K562 (cell line): Measurements from ENCODE around the gene KRTAP5-4.

Experiments
- BRD4 ChIP-seq: fragments of 200-600 bp; sonication (generic); IDR thresholded peaks from 2 replicates; pipeline ENCODE4 v1.6.1; 2017; ENCODE audit warnings: inconsistent platforms
- CBFB ChIP-seq: sonication (generic); formaldehyde crosslinking; IDR thresholded peaks from 2 replicates; pipeline ENCODE4 v1.4.0; 2020; ENCODE audit warnings: mild to moderate bottlenecking, missing genetic modification reagents
- CHD1 ChIP-seq: fragments of 200-600 bp; sonication (generic); IDR thresholded peaks from one replicate; pipeline ENCODE4 v1.6.1; 2012; ENCODE audit warnings: mild to moderate bottlenecking, moderate library complexity, low read length, inconsistent platforms
- CREM ChIP-seq: IDR thresholded peaks from 2 replicates; pipeline ENCODE4 v1.6.1; 2014; ENCODE audit warnings: antibody characterized with exemption, low read depth
- EZH2 ChIP-seq: IDR thresholded peaks from 2 replicates; pipeline ENCODE4 v1.6.1; 2012; ENCODE audit warnings: low read depth, mild to moderate bottlenecking, inconsistent platforms, low read length, borderline replicate concordance
- POLR2A ChIP-seq: fragments of 450-650 bp; conservative IDR thresholded peaks from 2 replicates; pipeline ENCODE4 v1.6.1; 2016
- ZNF239 ChIP-seq: fragments of 250-450 bp; sonication (Bioruptor Pico); IDR thresholded peaks from 2 replicates; pipeline ENCODE4 v1.4.0; 2020; ENCODE audit warnings: mild to moderate bottlenecking
- TF ChIP-seq, protein P1 (sequence below), 3 experiments: IDR thresholded peaks in 2 of 3; conservative IDR thresholded peaks in 1 of 3; 2 replicates each; pipeline ENCODE4 v1.5.1; 2011 to 2012; ENCODE audit warnings: low read length in 3 of 3, mild to moderate bottlenecking in 3 of 3, control low read depth in 2 of 3, improper control_type of control experiment in 1 of 3, inconsistent platforms in 1 of 3, low read depth in 1 of 3, mixed read lengths in 1 of 3, moderate library complexity in 1 of 3; ENCODE audit not compliant: insufficient read depth in 2 of 3
- TF ChIP-seq, protein P2 (sequence below): sonication (generic); formaldehyde crosslinking; IDR thresholded peaks from 2 replicates; pipeline ENCODE4 v1.8.0; 2022; ENCODE audit warnings: missing genetic modification reagents, mild to moderate bottlenecking, borderline replicate concordance
- TF ChIP-seq, protein P3 (sequence below): sonication (generic); formaldehyde crosslinking; IDR thresholded peaks from 2 replicates; pipeline ENCODE4 v1.8.0; 2022; ENCODE audit warnings: mild to moderate bottlenecking, missing genetic modification reagents
- TF ChIP-seq, protein P4 (sequence below): sonication (generic); formaldehyde crosslinking; IDR thresholded peaks from 2 replicates; pipeline ENCODE4 v1.8.1; 2023; ENCODE audit warnings: mild to moderate bottlenecking, missing genetic modification reagents

DNA sequence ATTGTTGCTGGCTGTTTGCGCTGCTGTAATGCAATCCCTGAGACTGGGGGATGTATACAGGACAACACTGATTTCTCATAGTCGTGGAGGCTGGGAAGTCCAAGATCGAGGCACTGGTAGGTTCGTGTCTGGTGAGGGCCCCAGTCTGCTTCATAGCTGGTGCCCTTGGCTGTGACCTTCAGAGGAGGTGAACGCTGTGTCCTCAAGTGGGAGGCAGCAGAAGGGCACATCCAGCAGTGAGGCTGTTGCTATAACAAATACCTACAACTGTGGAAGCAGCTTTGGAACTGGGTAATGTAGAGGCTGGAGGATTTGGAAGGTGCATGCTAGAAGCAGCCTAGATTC lies 29.0 kb upstream of the KRTAP5-4 start:
- TF ChIP-seq, protein P1, sequence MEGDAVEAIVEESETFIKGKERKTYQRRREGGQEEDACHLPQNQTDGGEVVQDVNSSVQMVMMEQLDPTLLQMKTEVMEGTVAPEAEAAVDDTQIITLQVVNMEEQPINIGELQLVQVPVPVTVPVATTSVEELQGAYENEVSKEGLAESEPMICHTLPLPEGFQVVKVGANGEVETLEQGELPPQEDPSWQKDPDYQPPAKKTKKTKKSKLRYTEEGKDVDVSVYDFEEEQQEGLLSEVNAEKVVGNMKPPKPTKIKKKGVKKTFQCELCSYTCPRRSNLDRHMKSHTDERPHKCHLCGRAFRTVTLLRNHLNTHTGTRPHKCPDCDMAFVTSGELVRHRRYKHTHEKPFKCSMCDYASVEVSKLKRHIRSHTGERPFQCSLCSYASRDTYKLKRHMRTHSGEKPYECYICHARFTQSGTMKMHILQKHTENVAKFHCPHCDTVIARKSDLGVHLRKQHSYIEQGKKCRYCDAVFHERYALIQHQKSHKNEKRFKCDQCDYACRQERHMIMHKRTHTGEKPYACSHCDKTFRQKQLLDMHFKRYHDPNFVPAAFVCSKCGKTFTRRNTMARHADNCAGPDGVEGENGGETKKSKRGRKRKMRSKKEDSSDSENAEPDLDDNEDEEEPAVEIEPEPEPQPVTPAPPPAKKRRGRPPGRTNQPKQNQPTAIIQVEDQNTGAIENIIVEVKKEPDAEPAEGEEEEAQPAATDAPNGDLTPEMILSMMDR (IDR thresholded peaks at IDR 0.05 in 2 of 3, conservative IDR thresholded peaks at IDR 0.05 in 1 of 3; ENCODE audit: insufficient read depth in 2 of 3, low read depth in 1 of 3, low read length in 3 of 3) = no peak
- TF ChIP-seq EZH2 (no peak), CHD1 (no peak), BRD4 (no peak), POLR2A (no peak), ZNF239 (CRISPR knock-in tag) (no peak), CBFB (CRISPR knock-in tag) (no peak), CREM (no peak)
- TF ChIP-seq, protein P2, sequence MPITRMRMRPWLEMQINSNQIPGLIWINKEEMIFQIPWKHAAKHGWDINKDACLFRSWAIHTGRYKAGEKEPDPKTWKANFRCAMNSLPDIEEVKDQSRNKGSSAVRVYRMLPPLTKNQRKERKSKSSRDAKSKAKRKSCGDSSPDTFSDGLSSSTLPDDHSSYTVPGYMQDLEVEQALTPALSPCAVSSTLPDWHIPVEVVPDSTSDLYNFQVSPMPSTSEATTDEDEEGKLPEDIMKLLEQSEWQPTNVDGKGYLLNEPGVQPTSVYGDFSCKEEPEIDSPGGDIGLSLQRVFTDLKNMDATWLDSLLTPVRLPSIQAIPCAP (CRISPR knock-in tag) = no peak
- TF ChIP-seq, protein P3, sequence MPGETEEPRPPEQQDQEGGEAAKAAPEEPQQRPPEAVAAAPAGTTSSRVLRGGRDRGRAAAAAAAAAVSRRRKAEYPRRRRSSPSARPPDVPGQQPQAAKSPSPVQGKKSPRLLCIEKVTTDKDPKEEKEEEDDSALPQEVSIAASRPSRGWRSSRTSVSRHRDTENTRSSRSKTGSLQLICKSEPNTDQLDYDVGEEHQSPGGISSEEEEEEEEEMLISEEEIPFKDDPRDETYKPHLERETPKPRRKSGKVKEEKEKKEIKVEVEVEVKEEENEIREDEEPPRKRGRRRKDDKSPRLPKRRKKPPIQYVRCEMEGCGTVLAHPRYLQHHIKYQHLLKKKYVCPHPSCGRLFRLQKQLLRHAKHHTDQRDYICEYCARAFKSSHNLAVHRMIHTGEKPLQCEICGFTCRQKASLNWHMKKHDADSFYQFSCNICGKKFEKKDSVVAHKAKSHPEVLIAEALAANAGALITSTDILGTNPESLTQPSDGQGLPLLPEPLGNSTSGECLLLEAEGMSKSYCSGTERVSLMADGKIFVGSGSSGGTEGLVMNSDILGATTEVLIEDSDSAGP (CRISPR knock-in tag) = no peak
- TF ChIP-seq, protein P4, sequence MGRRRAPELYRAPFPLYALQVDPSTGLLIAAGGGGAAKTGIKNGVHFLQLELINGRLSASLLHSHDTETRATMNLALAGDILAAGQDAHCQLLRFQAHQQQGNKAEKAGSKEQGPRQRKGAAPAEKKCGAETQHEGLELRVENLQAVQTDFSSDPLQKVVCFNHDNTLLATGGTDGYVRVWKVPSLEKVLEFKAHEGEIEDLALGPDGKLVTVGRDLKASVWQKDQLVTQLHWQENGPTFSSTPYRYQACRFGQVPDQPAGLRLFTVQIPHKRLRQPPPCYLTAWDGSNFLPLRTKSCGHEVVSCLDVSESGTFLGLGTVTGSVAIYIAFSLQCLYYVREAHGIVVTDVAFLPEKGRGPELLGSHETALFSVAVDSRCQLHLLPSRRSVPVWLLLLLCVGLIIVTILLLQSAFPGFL (CRISPR knock-in tag) = no peak
